ENCODE measurements around the gene AFF3.

The AFF3 gene

GRCh38 chr2:100039291-100039980 is 103.0 kb downstream of the AFF3 start:
- DNase-seq, result no peak

- DNase-seq, result no peak
Measured at GRCh38 chr2:100038011-100038410, 104.4 kb downstream of the AFF3 start.

GRCh38 chr2:100036793-100037192 is 105.6 kb downstream of the AFF3 start:
- DNase-seq, result peak; percentile 66

GRCh38 chr2:100036026-100036425 is 106.4 kb downstream of the AFF3 start:
- no peak for DNase-seq

GRCh38 chr2:100034431-100034830 is 108.0 kb downstream of the AFF3 start:
- DNase-seq, result no peak

GRCh38 chr2:100033976-100034375 is 108.4 kb downstream of the AFF3 start:
- DNase-seq, result no peak

- DNase-seq, result no peak
Measured at GRCh38 chr2:100031604-100032003, 110.8 kb downstream of the AFF3 start.

- no peak for DNase-seq
Measured at GRCh38 chr2:100029460-100029859, 112.9 kb downstream of the AFF3 start.

- no peak for DNase-seq
Measured at GRCh38 chr2:100021791-100022340, 120.5 kb downstream of the AFF3 start.

GRCh38 chr2:100019499-100019898 is 122.9 kb downstream of the AFF3 start:
- DNase-seq, result no peak

- DNase-seq, result no peak
Measured at GRCh38 chr2:100018341-100019193, 123.8 kb downstream of the AFF3 start.

GRCh38 chr2:100017633-100018032 is 124.8 kb downstream of the AFF3 start:
- DNase-seq, result no peak

- no peak for DNase-seq
Measured at GRCh38 chr2:100016756-100017155, 125.6 kb downstream of the AFF3 start.

GRCh38 chr2:100015849-100016248 is 126.5 kb downstream of the AFF3 start:
- DNase-seq, result no peak

- DNase-seq, result no peak
Measured at GRCh38 chr2:100013892-100014677, 128.3 kb downstream of the AFF3 start.

- no peak for DNase-seq
Measured at GRCh38 chr2:100012561-100012960, 129.8 kb downstream of the AFF3 start.

- no peak for DNase-seq
Measured at GRCh38 chr2:100011272-100011731, 131.1 kb downstream of the AFF3 start.

GRCh38 chr2:100010606-100011005 is 131.8 kb downstream of the AFF3 start:
- no peak for DNase-seq

- no peak for DNase-seq
Measured at GRCh38 chr2:100009743-100010142, 132.6 kb downstream of the AFF3 start.

- no peak for DNase-seq
Measured at GRCh38 chr2:100008956-100009355, 133.4 kb downstream of the AFF3 start.

- no peak for DNase-seq
Measured at GRCh38 chr2:100006516-100006915, 135.9 kb downstream of the AFF3 start.

GRCh38 chr2:100004959-100005387 is 137.4 kb downstream of the AFF3 start:
- DNase-seq, result no peak

GRCh38 chr2:100004348-100004884 is 138.0 kb downstream of the AFF3 start:
- DNase-seq, result no peak

All from NCI-H1417 treated with DMSO at 0.1 percent for 48 hours (cell line).